K562 (cell line): Measurements from ENCODE around the gene UNC50. TPM values are rescaled to one million over a fixed set of nuclear protein-coding genes. Genes with fewer than 3 reads are reported as not detected.

ENCODE experiments used
- ATF6 ChIP-seq: sonication (generic); formaldehyde crosslinking; IDR thresholded peaks from 2 replicates; pipeline ENCODE4 v1.4.0; 2020; ENCODE audit warnings: mild to moderate bottlenecking, missing genetic modification reagents
- BHLHE40 ChIP-seq: IDR thresholded peaks from 2 replicates; pipeline ENCODE4 v1.6.1; 2011; ENCODE audit warnings: low read length, improper control_type of control experiment
- CTBP1 ChIP-seq: fragments of 450-650 bp; IDR thresholded peaks from 2 replicates; pipeline ENCODE4 v1.6.1; 2016; ENCODE audit warnings: borderline replicate concordance
- ELF2 ChIP-seq: fragments of 250-450 bp; sonication (Bioruptor Pico); IDR thresholded peaks from 2 replicates; pipeline ENCODE4 v1.5.0; 2021; ENCODE audit warnings: mild to moderate bottlenecking
- EP400 ChIP-seq: fragments of 450-650 bp; IDR thresholded peaks from 2 replicates; pipeline ENCODE4 v1.6.1; 2017; ENCODE audit warnings: antibody characterized with exemption, mild to moderate bottlenecking, moderate library complexity
- IRF2 ChIP-seq: sonication (generic); formaldehyde crosslinking; IDR thresholded peaks from 2 replicates; pipeline ENCODE4 v1.8.1; 2022; ENCODE audit warnings: mild to moderate bottlenecking, missing genetic modification reagents
- LCOR ChIP-seq: sonication (generic); formaldehyde crosslinking; IDR thresholded peaks from 2 replicates; pipeline ENCODE4 v1.8.0; 2022; ENCODE audit warnings: mild to moderate bottlenecking, missing genetic modification reagents
- PATZ1 ChIP-seq: fragments of 250-450 bp; sonication (Bioruptor Pico); IDR thresholded peaks from 2 replicates; pipeline ENCODE4 v1.5.0; 2020; ENCODE audit warnings: mild to moderate bottlenecking, borderline replicate concordance
- PKNOX1 ChIP-seq: fragments of 450-650 bp; IDR thresholded peaks from 2 replicates; pipeline ENCODE4 v1.6.1; 2016
- RNF219 ChIP-seq: fragments of 250-450 bp; sonication (Bioruptor Pico); IDR thresholded peaks from 2 replicates; pipeline ENCODE4 v1.5.0; 2022; ENCODE audit warnings: mild to moderate bottlenecking
- SNRNP70 ChIP-seq: fragments of 200-400 bp; formaldehyde crosslinking; optimal IDR thresholded peaks from 2 replicates; pipeline ENCODE3; 2017; ENCODE audit warnings: low read depth, low read length
- TOE1 ChIP-seq, 2 experiments: fragments of 450-650 bp in 1 of 2; sonication (generic) in 1 of 2; formaldehyde crosslinking in 1 of 2; IDR thresholded peaks; 2 replicates each; pipeline versions ENCODE4 v1.7.1 to v1.8.0; 2016 to 2022; ENCODE audit warnings: borderline replicate concordance in 2 of 2, mild to moderate bottlenecking in 2 of 2, antibody characterized with exemption in 1 of 2, inconsistent platforms in 1 of 2, low read depth in 1 of 2, missing genetic modification reagents in 1 of 2, moderate library complexity in 1 of 2
- ZFPM2 ChIP-seq: fragments of 250-450 bp; sonication (Bioruptor Pico); IDR thresholded peaks from 2 replicates; pipeline ENCODE4 v1.5.1; 2022; ENCODE audit warnings: mild to moderate bottlenecking
- ZNF124 ChIP-seq: sonication (generic); formaldehyde crosslinking; IDR thresholded peaks from 2 replicates; pipeline ENCODE4 v1.8.1; 2022; ENCODE audit warnings: missing genetic modification reagents
- ZNF140 ChIP-seq: fragments of 250-450 bp; sonication (Bioruptor Pico); IDR thresholded peaks from 2 replicates; pipeline ENCODE4 v1.8.0; 2021; ENCODE audit warnings: moderate library complexity, mild to moderate bottlenecking, inconsistent platforms
- ZNF449 ChIP-seq: fragments of 250-450 bp; sonication (Bioruptor Pico); IDR thresholded peaks from 2 replicates; pipeline ENCODE4 v1.8.0; 2022; ENCODE audit warnings: moderate library complexity, mild to moderate bottlenecking, inconsistent platforms
- ZNF717 ChIP-seq: fragments of 250-450 bp; sonication (Bioruptor Pico); IDR thresholded peaks from 2 replicates; pipeline ENCODE4 v1.5.0; 2021
- polyA plus RNA-seq, 8 experiments: library from polyadenylated mRNA; depleted of rRNA in 4 of 8; stranded (reverse) in 5 of 8; unstranded in 3 of 8; fragments of >200 nt; fragmentation: Nextera tagmentation in 2 of 8; fragmentation: Illumina TruSeq in 1 of 8; extraction: Ambion mirVana in 2 of 8; extraction: Trizol in 1 of 8; gene quantifications; 2 replicates each; pipeline versions ENCODE4 v1.2.1 to v1.2.3, GENCODE V29; 2011 to 2014; ENCODE audit warnings: inconsistent platforms in 1 of 8, missing spikeins in 1 of 8
- total RNA-seq, 7 experiments: library from RNA; depleted of rRNA in 6 of 7; stranded (reverse); fragments of >200 nt in 6 of 7; fragmentation: Illumina TruSeq in 2 of 7; extraction: Trizol in 2 of 7; gene quantifications; 2 replicates each; pipeline versions ENCODE4 v1.2.1 to v1.2.3, GENCODE V29; 2011 to 2021; ENCODE audit warnings: low replicate concordance in 1 of 7

Gene UNC50
- total and polyA plus RNA-seq, 9 of the 15 experiments (the other 6 are each of a cell fraction or from before 2014, with no cell fraction given) = 30.0 to 52.9 (median 35.9) TPM

- TF ChIP-seq ATF6 (CRISPR knock-in tag) = no peak
- peak; percentile 57; the same call in 1 of the 2 replicates for TF ChIP-seq PKNOX1
- peak; percentile 69 for TF ChIP-seq CTBP1
- TF ChIP-seq SNRNP70 = no peak
- TF ChIP-seq BHLHE40 = peak; percentile 48
- no peak for TF ChIP-seq ZNF449 (CRISPR knock-in tag)
- TF ChIP-seq ZNF140 (CRISPR knock-in tag) = no peak
- TF ChIP-seq ZNF717 (CRISPR knock-in tag) = no peak
- peak; percentile 93 for TF ChIP-seq EP400
- TF ChIP-seq IRF2 (CRISPR knock-in tag) = no peak
- TF ChIP-seq ZFPM2 (CRISPR knock-in tag) = no peak
- TF ChIP-seq TOE1 (IDR thresholded peaks at IDR 0.05; ENCODE audit: borderline replicate concordance) = peak; percentile 83
- peak; percentile 83; the same call in 1 of the 2 replicates for TF ChIP-seq TOE1 (CRISPR knock-in tag; IDR thresholded peaks at IDR 0.05; ENCODE audit: borderline replicate concordance, low read depth)
- peak; percentile 38; the same call in 1 of the 2 replicates for TF ChIP-seq PATZ1 (CRISPR knock-in tag)
- TF ChIP-seq ELF2 (CRISPR knock-in tag) = 0 out of 2 replicates have a peak, but pooled peaks have one; percentile 62
- TF ChIP-seq LCOR = peak; percentile 90
- no peak for TF ChIP-seq ZNF124 (CRISPR knock-in tag)
- no peak for TF ChIP-seq RNF219 (CRISPR knock-in tag)
Measured at GRCh38 chr2:98608116-98608961, at the start of gene UNC50, which contains the start of gene COA5 (continued).
